Esophagus squamous epithelium (tissue), 4 donors: ENCODE data around the gene EIF4EBP2.

Experiments
- POLR2A ChIP-seq, 4 donors: fragments of 450-650 bp; IDR thresholded peaks; one replicate each; pipeline ENCODE4 v1.6.1; 2017; ENCODE audit warnings: antibody characterized with exemption in 4 of 4, mild to moderate bottlenecking in 4 of 4, moderate library complexity in 3 of 4
- TF ChIP-seq, protein P1 (sequence below), 6 experiments: fragments of 450-650 bp in 4 of 6; fragments of 200-600 bp in 2 of 6; sonication (generic) in 2 of 6; IDR thresholded peaks; one replicate each; pipeline ENCODE4 v1.5.1; 2016 to 2019; ENCODE audit warnings: antibody characterized with exemption in 6 of 6, mild to moderate bottlenecking in 4 of 6, moderate library complexity in 4 of 6

DNA sequence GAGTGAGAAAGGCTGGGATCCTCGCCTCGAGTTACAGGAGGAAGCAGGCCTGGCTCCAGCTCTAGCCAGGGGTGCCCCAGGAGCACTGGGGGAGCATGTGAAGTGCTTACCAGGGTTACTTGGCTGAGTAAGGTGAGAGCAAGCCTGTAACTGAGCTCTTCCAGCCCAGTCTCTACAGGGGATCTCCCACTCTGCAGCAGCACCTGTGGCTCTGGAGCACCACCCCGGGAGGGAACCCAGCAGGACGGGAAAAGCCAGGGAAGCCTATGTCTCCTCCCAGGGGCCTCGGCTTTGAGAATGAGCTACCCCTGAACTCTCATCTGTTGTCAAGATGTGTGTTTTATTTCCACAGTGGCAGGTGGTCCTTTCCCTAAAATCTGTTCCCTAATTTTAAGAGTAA is 32.1 kb upstream of the EIF4EBP2 start:
- TF ChIP-seq, protein P1, sequence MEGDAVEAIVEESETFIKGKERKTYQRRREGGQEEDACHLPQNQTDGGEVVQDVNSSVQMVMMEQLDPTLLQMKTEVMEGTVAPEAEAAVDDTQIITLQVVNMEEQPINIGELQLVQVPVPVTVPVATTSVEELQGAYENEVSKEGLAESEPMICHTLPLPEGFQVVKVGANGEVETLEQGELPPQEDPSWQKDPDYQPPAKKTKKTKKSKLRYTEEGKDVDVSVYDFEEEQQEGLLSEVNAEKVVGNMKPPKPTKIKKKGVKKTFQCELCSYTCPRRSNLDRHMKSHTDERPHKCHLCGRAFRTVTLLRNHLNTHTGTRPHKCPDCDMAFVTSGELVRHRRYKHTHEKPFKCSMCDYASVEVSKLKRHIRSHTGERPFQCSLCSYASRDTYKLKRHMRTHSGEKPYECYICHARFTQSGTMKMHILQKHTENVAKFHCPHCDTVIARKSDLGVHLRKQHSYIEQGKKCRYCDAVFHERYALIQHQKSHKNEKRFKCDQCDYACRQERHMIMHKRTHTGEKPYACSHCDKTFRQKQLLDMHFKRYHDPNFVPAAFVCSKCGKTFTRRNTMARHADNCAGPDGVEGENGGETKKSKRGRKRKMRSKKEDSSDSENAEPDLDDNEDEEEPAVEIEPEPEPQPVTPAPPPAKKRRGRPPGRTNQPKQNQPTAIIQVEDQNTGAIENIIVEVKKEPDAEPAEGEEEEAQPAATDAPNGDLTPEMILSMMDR (IDR thresholded peaks at IDR 0.05): no peak
- no peak for TF ChIP-seq POLR2A (IDR thresholded peaks at IDR 0.05)
